Measurements from ENCODE around the gene NRGN.

The NRGN gene

GRCh38 chr11:124722176-124722575 lies 17.6 kb upstream of the NRGN start:
- H3K9me3 ChIP-seq (ENCODE audit: control insufficient read depth, low read length), result no peaks in the 10 kb centered on the region
- H3K4me1 ChIP-seq (ENCODE audit: control insufficient read depth, insufficient read depth, low read length), result peaks cover 25% of the 10 kb centered on the region
- no peak overlapping the region for H3K9ac ChIP-seq (ENCODE audit: low read length)
- H3K4me3 ChIP-seq (ENCODE audit: low read length), result no peak overlapping the region
- no peaks in the 10 kb centered on the region for H3K36me3 ChIP-seq (ENCODE audit: control insufficient read depth, insufficient read depth, low read length, severe bottlenecking)
- no peak for DNase-seq (ENCODE audit: low read depth)
- H3K27me3 ChIP-seq (replicated peaks; ENCODE audit: control insufficient read depth, insufficient read depth, low read length), result peaks cover 82% of the 10 kb centered on the region

GRCh38 chr11:124724979-124725718 lies 14.6 kb upstream of the NRGN start:
- H3K27me3 ChIP-seq (replicated peaks; ENCODE audit: control insufficient read depth, insufficient read depth, low read length), result peaks cover 61% of the 10 kb centered on the region
- no peaks in the 10 kb centered on the region for H3K36me3 ChIP-seq (ENCODE audit: control insufficient read depth, insufficient read depth, low read length, severe bottlenecking)
- no peaks in the 10 kb centered on the region for H3K9me3 ChIP-seq (ENCODE audit: control insufficient read depth, low read length)
- H3K9ac ChIP-seq (ENCODE audit: low read length), result no peak overlapping the region
- peaks cover 15% of the 10 kb centered on the region for H3K4me1 ChIP-seq (ENCODE audit: control insufficient read depth, insufficient read depth, low read length)
- no peak for DNase-seq (ENCODE audit: low read depth)
- H3K4me3 ChIP-seq (ENCODE audit: low read length), result no peak overlapping the region

- H3K27me3 ChIP-seq (replicated peaks; ENCODE audit: control insufficient read depth, insufficient read depth, low read length), result peaks cover 56% of the 10 kb centered on the region
- H3K9me3 ChIP-seq (ENCODE audit: control insufficient read depth, low read length), result no peaks in the 10 kb centered on the region
- peaks cover 15% of the 10 kb centered on the region for H3K4me1 ChIP-seq (ENCODE audit: control insufficient read depth, insufficient read depth, low read length)
- H3K36me3 ChIP-seq (ENCODE audit: control insufficient read depth, insufficient read depth, low read length, severe bottlenecking), result no peaks in the 10 kb centered on the region
- no peak for DNase-seq (ENCODE audit: low read depth)
- no peak overlapping the region for H3K9ac ChIP-seq (ENCODE audit: low read length)
- H3K4me3 ChIP-seq (ENCODE audit: low read length), result no peak overlapping the region
These were observed 14.0 kb upstream of the NRGN start for GRCh38 chr11:124725719-124726105.

GRCh38 chr11:124727474-124727873 lies 12.3 kb upstream of the NRGN start:
- DNase-seq (ENCODE audit: low read depth), result no peak
- Histone ChIP-seq H3K36me3 (ENCODE audit: control insufficient read depth, insufficient read depth, low read length, severe bottlenecking) (no peaks in the 10 kb centered on the region), H3K27me3 (replicated peaks; ENCODE audit: control insufficient read depth, insufficient read depth, low read length) (peaks cover 45% of the 10 kb centered on the region), H3K9ac (ENCODE audit: low read length) (no peak overlapping the region), H3K4me3 (ENCODE audit: low read length) (no peak overlapping the region), H3K9me3 (ENCODE audit: control insufficient read depth, low read length) (no peaks in the 10 kb centered on the region), H3K4me1 (ENCODE audit: control insufficient read depth, insufficient read depth, low read length) (peaks cover 15% of the 10 kb centered on the region)

GRCh38 chr11:124728134-124728533 lies 11.6 kb upstream of the NRGN start:
- Histone ChIP-seq H3K4me1 (ENCODE audit: control insufficient read depth, insufficient read depth, low read length) (peaks cover 15% of the 10 kb centered on the region), H3K9ac (ENCODE audit: low read length) (no peak overlapping the region), H3K36me3 (ENCODE audit: control insufficient read depth, insufficient read depth, low read length, severe bottlenecking) (no peaks in the 10 kb centered on the region), H3K9me3 (ENCODE audit: control insufficient read depth, low read length) (no peaks in the 10 kb centered on the region), H3K4me3 (ENCODE audit: low read length) (no peak overlapping the region), H3K27me3 (replicated peaks; ENCODE audit: control insufficient read depth, insufficient read depth, low read length) (peaks cover 39% of the 10 kb centered on the region)
- no peak for DNase-seq (ENCODE audit: low read depth)

- Histone ChIP-seq H3K27me3 (replicated peaks; ENCODE audit: control insufficient read depth, insufficient read depth, low read length) (peaks cover 31% of the 10 kb centered on the region), H3K4me1 (ENCODE audit: control insufficient read depth, insufficient read depth, low read length) (peaks cover 15% of the 10 kb centered on the region), H3K9me3 (ENCODE audit: control insufficient read depth, low read length) (no peaks in the 10 kb centered on the region), H3K36me3 (ENCODE audit: control insufficient read depth, insufficient read depth, low read length, severe bottlenecking) (no peaks in the 10 kb centered on the region), H3K9ac (ENCODE audit: low read length) (no peak overlapping the region), H3K4me3 (ENCODE audit: low read length) (no peak overlapping the region)
- no peak for DNase-seq (ENCODE audit: low read depth)
These were observed 10.2 kb upstream of the NRGN start for GRCh38 chr11:124729571-124729970.

GRCh38 chr11:124732230-124732629 lies 7.5 kb upstream of the NRGN start:
- H3K4me3 ChIP-seq (ENCODE audit: low read length), result no peak overlapping the region
- H3K4me1 ChIP-seq (ENCODE audit: control insufficient read depth, insufficient read depth, low read length), result peaks cover 3% of the 10 kb centered on the region
- H3K9me3 ChIP-seq (ENCODE audit: control insufficient read depth, low read length), result no peaks in the 10 kb centered on the region
- no peak for DNase-seq (ENCODE audit: low read depth)
- H3K27me3 ChIP-seq (replicated peaks; ENCODE audit: control insufficient read depth, insufficient read depth, low read length), result peaks cover 39% of the 10 kb centered on the region
- H3K9ac ChIP-seq (ENCODE audit: low read length), result no peak overlapping the region
- no peaks in the 10 kb centered on the region for H3K36me3 ChIP-seq (ENCODE audit: control insufficient read depth, insufficient read depth, low read length, severe bottlenecking)

- Histone ChIP-seq H3K27me3 (replicated peaks; ENCODE audit: control insufficient read depth, insufficient read depth, low read length) (peaks cover 70% of the 10 kb centered on the region), H3K9ac (ENCODE audit: low read length) (no peak overlapping the region), H3K4me3 (ENCODE audit: low read length) (no peak overlapping the region), H3K4me1 (ENCODE audit: control insufficient read depth, insufficient read depth, low read length) (peaks cover 5% of the 10 kb centered on the region), H3K9me3 (ENCODE audit: control insufficient read depth, low read length) (no peaks in the 10 kb centered on the region), H3K36me3 (ENCODE audit: control insufficient read depth, insufficient read depth, low read length, severe bottlenecking) (no peaks in the 10 kb centered on the region)
- DNase-seq (ENCODE audit: low read depth), result no peak
These were observed 3.0 kb upstream of the NRGN start for GRCh38 chr11:124736736-124737135.

- no peaks in the 10 kb centered on the region for H3K9me3 ChIP-seq (ENCODE audit: control insufficient read depth, low read length)
- H3K27me3 ChIP-seq (replicated peaks; ENCODE audit: control insufficient read depth, insufficient read depth, low read length), result peaks cover 80% of the 10 kb centered on the region
- DNase-seq (ENCODE audit: low read depth), result no peak
- H3K36me3 ChIP-seq (ENCODE audit: control insufficient read depth, insufficient read depth, low read length, severe bottlenecking), result no peaks in the 10 kb centered on the region
- H3K4me3 ChIP-seq (ENCODE audit: low read length), result no peak overlapping the region
- peaks cover 5% of the 10 kb centered on the region for H3K4me1 ChIP-seq (ENCODE audit: control insufficient read depth, insufficient read depth, low read length)
- H3K9ac ChIP-seq (ENCODE audit: low read length), result no peak overlapping the region
These were observed 2.0 kb upstream of the NRGN start for GRCh38 chr11:124737638-124738305.

- Histone ChIP-seq H3K4me1 (ENCODE audit: control insufficient read depth, insufficient read depth, low read length) (peaks cover 5% of the 10 kb centered on the region), H3K27me3 (replicated peaks; ENCODE audit: control insufficient read depth, insufficient read depth, low read length) (peaks cover 90% of the 10 kb centered on the region), H3K9me3 (ENCODE audit: control insufficient read depth, low read length) (no peaks in the 10 kb centered on the region), H3K36me3 (ENCODE audit: control insufficient read depth, insufficient read depth, low read length, severe bottlenecking) (no peaks in the 10 kb centered on the region), H3K9ac (ENCODE audit: low read length) (no peak overlapping the region), H3K4me3 (ENCODE audit: low read length) (peak overlapping the region; percentile 73)
- no peak for DNase-seq (ENCODE audit: low read depth)
These were observed 846 bp upstream of the NRGN start for GRCh38 chr11:124738713-124739478.

- H3K4me1 ChIP-seq (ENCODE audit: control insufficient read depth, insufficient read depth, low read length), result peaks cover 5% of the 10 kb centered on the region
- peak; percentile 57 for DNase-seq (ENCODE audit: low read depth)
- H3K36me3 ChIP-seq (ENCODE audit: control insufficient read depth, insufficient read depth, low read length, severe bottlenecking), result no peaks in the 10 kb centered on the region
- H3K9ac ChIP-seq (ENCODE audit: low read length), result no peak overlapping the region
- H3K27me3 ChIP-seq (replicated peaks; ENCODE audit: control insufficient read depth, insufficient read depth, low read length), result peaks cover 93% of the 10 kb centered on the region
- H3K9me3 ChIP-seq (ENCODE audit: control insufficient read depth, low read length), result no peaks in the 10 kb centered on the region
- peak overlapping the region; percentile 72 for H3K4me3 ChIP-seq (ENCODE audit: low read length)
These were observed 638 bp downstream of the NRGN start for GRCh38 chr11:124740277-124740882.

All from adipocyte (in vitro differentiated cells).